ENCODE measurements around the gene SUSD1. TPM values are rescaled to one million over a fixed set of nuclear protein-coding genes. Genes with fewer than 3 reads are reported as not detected.
A peak's percentile ranks its signal among the peaks of the same experiment; 100 is the strongest.

Gene SUSD1
- total RNA-seq, 1 experiment from 2014 or later = 7.9 TPM

GRCh38 chr9:112065806-112066606 is 109.1 kb downstream of the SUSD1 start (continued):
- TF ChIP-seq POLR2AphosphoS5 (IDR thresholded peaks at IDR 0.05; ENCODE audit: low read depth, low read length) (peak; percentile 59), POLR2A (IDR thresholded peaks at IDR 0.05; ENCODE audit: borderline replicate concordance, extremely low read depth, insufficient read depth, insufficient read length) (no peak), ZFX (IDR thresholded peaks at IDR 0.05) (no peak), CBX3 (IDR thresholded peaks at IDR 0.05; ENCODE audit: low read depth) (peak; percentile 94), FOSL1 (IDR thresholded peaks at IDR 0.05; ENCODE audit: low read depth) (peak; percentile 80), ZNF274 (IDR thresholded peaks at IDR 0.05; ENCODE audit: low read depth, low read length) (no peak)

GRCh38 chr9:112064871-112065270 is 110.2 kb downstream of the SUSD1 start:
- CTCF ChIA-PET = interaction anchor here (1.9 kb wide), 1 partner anchor 10 kb away, joined by 8 read pairs; no protein-coding TSS in a partner anchor
- H3K36me3 ChIP-seq (ENCODE audit: control insufficient read depth in 1 of 2, insufficient read depth in 2 of 2, low read length in 2 of 2) = 0 out of 4 replicates have a peak, but pooled peaks cover 0 to 6% of the 10 kb centered on the region in 2 experiments
- DNase-seq (ENCODE audit: low read depth, low spot score) = no peak
- H3K4me3 ChIP-seq (replicated peaks in 1 of 2; ENCODE audit: low read depth in 1 of 2, low read length in 2 of 2) = no peak overlapping the region
- RAD21 ChIA-PET (ENCODE audit: low non-redundant PET in 1 of 2, low total read pairs in 2 of 2, uncharacterized antibody in 2 of 2, unreplicated experiment in 2 of 2) = no interaction called here
- peak overlapping the region; percentile 56 for H3K9ac ChIP-seq (ENCODE audit: low read length)
- intact Hi-C loops (cut with micrococcal nuclease) = loop anchor here (10.0 kb wide), 1 partner anchor 90 kb away; no protein-coding TSS in a partner anchor
- no peak for ATAC-seq
- peaks cover 0 to 4% of the 10 kb centered on the region in 2 experiments; a peak in 1 of 4 replicates for H3K9me3 ChIP-seq (ENCODE audit: control insufficient read depth in 1 of 2, insufficient read depth in 1 of 2, low read depth in 1 of 2, low read length in 2 of 2)
- peak overlapping the region; percentile 63 for H3K4me2 ChIP-seq (ENCODE audit: low read length)
- H4K20me1 ChIP-seq (ENCODE audit: insufficient read depth) = no peaks in the 10 kb centered on the region
- POLR2A ChIA-PET = interaction anchor here (1.2 to 2.6 kb wide), 2 partner anchors 53 to 305 kb away, joined by 4 to 8 read pairs; no protein-coding TSS in a partner anchor
- no peaks in the 10 kb centered on the region for H3K9me2 ChIP-seq (ENCODE audit: insufficient read depth)
- no peaks in the 10 kb centered on the region for H3K27me3 ChIP-seq (ENCODE audit: insufficient read depth, low read length)
- H3K27ac ChIP-seq (ENCODE audit: low read depth, low read length) = peak overlapping the region; percentile 82
- no peaks in the 10 kb centered on the region for H3K79me2 ChIP-seq (ENCODE audit: insufficient read depth, low read length)
- no TSS peak for BruUV-seq (replicated peaks)
- H3K4me1 ChIP-seq (ENCODE audit: control insufficient read depth in 1 of 2, insufficient read depth in 2 of 2, low read length in 2 of 2) = peaks cover 43 to 85% of the 10 kb centered on the region in 2 experiments
- no peak overlapping the region for H2AFZ ChIP-seq (ENCODE audit: low read depth, low read length, poor library complexity, severe bottlenecking)
- TF ChIP-seq ZBTB33 (IDR thresholded peaks at IDR 0.05; ENCODE audit: extremely low read depth, insufficient replicate concordance, low read length) (no peak), REST (IDR thresholded peaks at IDR 0.05; ENCODE audit: low read depth) (no peak), FOSL1 (IDR thresholded peaks at IDR 0.05; ENCODE audit: low read depth) (no peak), CTCF (IDR thresholded peaks at IDR 0.05 in 2 of 3, conservative IDR thresholded peaks at IDR 0.05 in 1 of 3; ENCODE audit: borderline replicate concordance in 1 of 3, insufficient read depth in 1 of 3, low read depth in 2 of 3, low read length in 2 of 3) (no peak), ELF1 (IDR thresholded peaks at IDR 0.05; ENCODE audit: borderline replicate concordance, low read depth) (no peak), POLR2AphosphoS5 (IDR thresholded peaks at IDR 0.05; ENCODE audit: low read depth, low read length) (no peak), ATF3 (IDR thresholded peaks at IDR 0.05) (no peak), JUND (IDR thresholded peaks at IDR 0.05) (no peak), YY1 (IDR thresholded peaks at IDR 0.05; ENCODE audit: extremely low read depth, insufficient replicate concordance, low read depth, low read length) (no peak), SP1 (IDR thresholded peaks at IDR 0.05; ENCODE audit: low read depth) (no peak), EGR1 (IDR thresholded peaks at IDR 0.05; ENCODE audit: low read depth) (no peak), CBX3 (IDR thresholded peaks at IDR 0.05; ENCODE audit: low read depth) (no peak), SIN3A (IDR thresholded peaks at IDR 0.05; ENCODE audit: low read depth) (no peak)

Measured in HCT116 (cell line).